HG02885 (cell line): ENCODE measurements around the gene SIK1.
A peak's percentile ranks its signal among the peaks of the same experiment; 100 is the strongest.
"Not testable (repeated sequence)": the region's sequence is repeated elsewhere in the genome, so short reads cannot be mapped to it uniquely, and the experiment has no call there.

ENCODE experiments used
- ATAC-seq: cut with Tn5 transposase; IDR thresholded peaks from one replicate; pipeline ENCODE4 v1.9.1; 2021; ENCODE audit warnings: mild to moderate bottlenecking; ENCODE audit not compliant: unreplicated experiment, poor library complexity

SIK1 gene

GRCh38 chr21:43426404-43427241 is at the start of gene SIK1:
Gene SIK1, minus strand, starts transcription at chr21:43427131. Its CDS starts 953 bp downstream, at chr21:43426178.
- peak; percentile 7 for ATAC-seq

DNA sequence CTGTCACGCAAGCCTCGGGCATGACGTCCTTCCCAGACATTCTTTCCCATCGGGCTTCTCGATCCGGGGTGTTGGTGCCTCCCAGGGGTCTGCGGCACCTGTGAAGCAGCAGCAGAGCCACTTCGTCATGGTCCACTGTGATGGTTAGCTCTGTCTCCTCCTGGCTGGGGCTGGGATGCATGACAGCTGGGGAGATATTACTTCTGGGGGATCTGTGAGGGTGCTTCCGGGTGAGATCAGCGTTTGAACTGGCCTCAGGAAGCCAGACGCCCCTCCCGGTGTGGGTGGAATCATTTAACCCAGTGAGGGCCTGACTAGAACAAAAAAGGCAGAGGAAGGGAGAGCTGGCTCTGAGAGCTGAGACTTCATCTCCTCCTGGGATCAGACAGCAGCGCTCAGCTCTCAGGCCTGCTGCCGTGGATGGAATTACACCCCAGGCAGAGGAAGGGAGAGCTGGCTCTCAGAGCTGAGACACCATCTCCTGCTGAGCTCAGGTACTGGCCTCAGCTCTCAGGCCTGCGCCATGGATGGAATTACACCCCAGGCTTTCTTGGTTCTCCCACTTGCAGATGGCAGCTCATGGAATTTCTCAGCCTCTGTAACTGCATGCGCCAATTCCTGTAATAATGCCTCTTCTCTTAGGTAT is 44.8 kb upstream of the SIK1 start:
- not testable (repeated sequence) for ATAC-seq

DNA sequence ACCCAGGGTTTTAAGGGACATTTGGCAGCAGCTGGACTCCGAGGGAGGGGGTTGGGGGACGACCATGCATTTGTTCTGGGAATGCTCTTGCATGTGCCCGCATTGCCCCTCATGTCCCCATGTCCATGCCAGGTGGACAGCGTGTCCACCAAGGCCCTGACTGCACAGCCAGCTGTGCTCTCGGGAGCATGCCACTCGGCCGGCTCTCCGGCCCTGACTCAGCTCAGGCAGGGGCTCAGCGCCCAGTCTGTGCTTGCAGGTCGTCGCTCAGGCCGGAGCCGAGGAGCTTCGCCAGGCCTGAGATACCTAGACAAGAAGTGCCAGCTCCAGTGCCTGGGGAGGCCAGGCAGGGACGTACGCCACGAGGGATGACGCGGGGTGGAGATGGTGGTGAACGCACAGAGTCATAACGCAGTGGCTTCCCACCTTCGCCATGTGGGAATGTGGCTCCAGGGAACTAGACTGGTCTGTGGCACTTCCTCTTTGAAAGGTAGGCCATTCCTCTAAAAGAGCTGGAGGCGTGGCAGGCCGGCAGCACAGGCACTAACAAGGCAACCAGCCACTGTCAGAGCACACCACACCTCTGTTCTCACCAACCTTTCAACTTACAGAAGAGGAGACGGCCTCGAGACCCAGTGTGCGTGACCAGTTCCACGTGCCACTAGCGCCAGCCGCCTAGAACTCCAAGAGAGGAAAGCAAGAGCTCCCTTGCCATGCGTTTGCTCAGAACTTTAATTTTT is 43.0 kb upstream of the SIK1 start:
- not testable (repeated sequence) for ATAC-seq

DNA sequence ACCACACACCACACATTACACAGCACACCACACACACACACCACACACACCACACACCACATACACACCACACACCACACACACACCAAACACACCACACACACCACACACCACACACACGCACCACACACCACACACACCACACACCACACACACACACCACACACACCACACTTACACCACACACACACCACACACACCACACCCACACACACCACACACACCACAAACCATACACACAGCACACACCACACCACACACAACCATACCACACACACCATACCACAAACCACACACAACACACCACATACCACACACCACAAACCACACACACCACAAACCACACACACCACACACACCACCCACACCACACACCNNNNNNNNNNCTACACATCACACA is 40.9 kb upstream of the SIK1 start:
- no peak for ATAC-seq

DNA sequence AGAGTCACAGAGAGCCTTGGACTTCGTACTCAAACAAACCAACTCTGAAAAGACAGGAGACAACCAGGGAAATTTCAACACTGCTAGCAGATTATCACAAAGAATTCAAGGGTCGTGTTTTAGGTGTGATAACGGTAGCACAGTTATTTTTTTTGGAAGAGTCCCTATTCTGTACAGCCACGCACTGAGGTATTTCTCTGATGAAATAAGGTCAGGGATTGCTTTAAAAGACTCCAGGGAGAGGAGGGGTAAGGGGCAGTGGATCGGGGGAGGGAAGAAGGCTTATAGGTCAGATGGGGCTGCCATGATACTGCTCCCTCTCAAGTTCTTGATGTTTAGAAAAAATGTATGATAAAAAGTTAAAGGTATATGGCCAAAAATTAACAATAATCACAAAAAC is 38.2 kb upstream of the SIK1 start:
- not testable (repeated sequence) for ATAC-seq

DNA sequence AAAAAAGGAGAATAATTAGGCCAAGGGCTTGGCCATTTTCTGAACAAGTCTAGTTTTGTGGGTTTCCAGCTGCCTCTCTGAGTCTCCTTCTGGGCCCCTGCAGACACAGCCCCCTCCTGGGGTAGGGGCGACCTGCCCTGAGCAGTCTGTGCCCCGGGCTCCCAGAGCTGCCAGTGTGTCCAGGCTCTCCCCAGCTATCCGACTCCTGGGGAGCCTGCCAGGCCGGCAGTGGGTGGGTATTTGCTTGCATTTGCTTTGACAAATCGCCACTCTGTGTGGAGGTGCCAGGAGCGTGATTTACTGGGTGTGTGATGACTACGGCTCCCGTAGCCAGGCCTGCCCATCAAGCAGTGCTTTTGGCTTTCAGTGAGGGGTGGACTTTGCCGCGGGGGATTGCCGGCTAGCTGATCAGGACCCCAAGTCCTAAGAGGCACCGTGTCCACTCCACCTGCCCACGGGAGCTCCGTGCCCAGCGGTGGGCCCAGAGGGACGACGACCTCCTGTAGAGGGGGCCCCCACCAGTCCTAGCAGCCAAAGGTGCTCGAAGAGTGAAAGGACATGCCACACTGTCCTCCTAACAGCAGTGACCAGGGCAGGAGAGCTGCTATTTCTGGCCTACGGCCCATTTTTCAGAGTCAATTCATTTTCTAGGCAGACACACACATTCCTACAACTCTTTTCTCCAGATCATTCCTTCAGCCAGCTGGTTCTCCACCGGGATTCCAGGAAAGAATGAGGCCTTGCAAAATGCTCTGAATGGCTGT is 36.7 kb upstream of the SIK1 start:
- ATAC-seq: not testable (repeated sequence)

DNA sequence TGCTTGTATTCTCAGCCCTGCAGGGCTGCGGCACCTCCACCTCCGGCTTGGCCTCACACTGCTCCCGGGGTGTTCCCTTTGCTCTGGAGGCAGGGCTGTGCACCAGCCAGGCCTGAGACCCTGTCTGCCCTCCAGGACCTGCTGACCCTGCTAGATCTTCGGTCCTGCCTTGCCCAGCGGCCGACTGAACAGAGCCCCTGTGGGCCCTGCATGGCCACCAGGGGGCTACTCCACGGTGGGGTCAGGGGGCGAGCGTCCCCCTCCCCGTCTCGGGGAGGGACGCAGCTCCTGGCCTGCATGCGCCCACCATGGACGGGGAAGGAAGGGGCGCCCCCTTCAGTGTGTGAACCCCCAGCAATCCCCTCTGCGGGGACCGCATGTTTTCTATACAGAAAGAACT is 36.0 kb upstream of the SIK1 start:
- not testable (repeated sequence) for ATAC-seq

- ATAC-seq: not testable (repeated sequence)
These were observed 33.5 kb upstream of the SIK1 start for GRCh38 chr21:43460475-43460874.

DNA sequence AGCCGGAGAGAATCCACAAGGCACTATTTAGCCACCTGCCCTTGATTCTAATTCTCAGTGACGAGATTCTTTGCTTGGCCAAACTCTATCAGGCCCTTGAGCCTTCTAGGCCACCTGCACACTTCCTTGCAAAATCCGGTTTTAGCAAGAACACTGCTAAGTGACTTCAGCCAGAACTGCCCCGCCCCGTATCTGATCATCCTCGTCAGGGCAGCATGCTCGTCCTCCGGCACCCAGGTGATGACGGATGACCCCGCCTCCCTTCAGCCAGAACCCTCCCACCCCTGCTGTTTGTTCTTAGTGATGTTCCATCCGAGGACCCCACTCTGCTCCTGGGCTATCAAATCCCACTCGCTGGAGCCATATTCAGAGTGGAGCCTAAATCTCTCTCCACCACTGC is 32.1 kb upstream of the SIK1 start:
- not testable (repeated sequence) for ATAC-seq

DNA sequence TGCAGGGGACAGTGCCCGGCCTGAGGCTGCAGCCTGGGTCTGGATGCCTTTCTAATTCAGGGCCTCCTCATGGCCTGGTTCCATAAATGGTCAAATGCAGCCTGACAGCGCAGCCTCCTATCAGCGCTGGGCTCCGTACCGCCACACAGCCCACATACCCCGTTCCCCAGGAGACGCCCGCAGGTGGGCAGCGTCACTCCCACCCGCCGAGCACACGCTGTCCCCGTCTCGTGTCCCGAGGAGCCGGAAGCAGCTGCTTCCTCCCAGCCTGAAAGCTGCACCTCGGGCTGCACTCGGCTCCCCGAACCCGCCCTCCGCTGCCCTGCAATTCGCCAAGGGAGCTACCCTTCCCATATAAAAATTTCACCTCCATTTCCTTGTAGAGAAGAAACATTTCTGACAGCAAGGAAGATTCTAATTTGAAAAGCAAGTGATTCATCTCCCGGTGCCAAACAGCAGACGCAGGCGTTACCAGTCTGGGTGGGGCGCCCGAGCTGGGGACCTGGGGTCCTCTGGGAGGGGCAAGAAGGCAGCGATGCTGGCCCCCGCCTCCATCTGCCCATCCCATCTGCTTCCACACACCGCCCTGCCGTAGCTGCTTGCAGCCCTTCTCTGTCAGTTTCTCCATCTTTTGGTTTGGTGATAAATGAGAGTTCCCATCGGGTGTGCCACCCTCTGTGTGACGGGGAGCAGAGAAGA is 29.8 kb upstream of the SIK1 start:
- ATAC-seq: not testable (repeated sequence)

GRCh38 chr21:43455717-43456116 is 28.8 kb upstream of the SIK1 start:
- not testable (repeated sequence) for ATAC-seq

DNA sequence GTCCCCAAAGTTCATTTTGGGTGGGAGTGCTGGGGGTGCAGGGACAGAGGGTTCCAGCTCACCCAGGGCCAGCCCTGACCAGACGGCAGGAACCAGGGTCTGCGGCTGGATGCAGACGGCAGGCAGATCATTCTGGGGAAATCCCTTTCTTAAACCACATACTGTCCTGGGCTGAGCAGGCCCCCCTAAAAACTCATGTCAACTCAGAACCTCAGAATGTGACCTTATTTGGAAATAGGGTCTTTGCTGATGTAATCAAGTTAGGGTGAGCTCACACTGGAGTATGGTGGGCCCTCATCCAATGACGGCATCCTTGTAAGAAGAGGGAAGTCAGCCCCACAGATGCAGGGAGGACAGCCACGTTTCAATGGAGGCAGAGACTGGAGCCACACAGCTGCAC is 27.2 kb upstream of the SIK1 start:
- not testable (repeated sequence) for ATAC-seq

GRCh38 chr21:43451850-43452249 is 24.9 kb upstream of the SIK1 start:
- ATAC-seq: not testable (repeated sequence)

DNA sequence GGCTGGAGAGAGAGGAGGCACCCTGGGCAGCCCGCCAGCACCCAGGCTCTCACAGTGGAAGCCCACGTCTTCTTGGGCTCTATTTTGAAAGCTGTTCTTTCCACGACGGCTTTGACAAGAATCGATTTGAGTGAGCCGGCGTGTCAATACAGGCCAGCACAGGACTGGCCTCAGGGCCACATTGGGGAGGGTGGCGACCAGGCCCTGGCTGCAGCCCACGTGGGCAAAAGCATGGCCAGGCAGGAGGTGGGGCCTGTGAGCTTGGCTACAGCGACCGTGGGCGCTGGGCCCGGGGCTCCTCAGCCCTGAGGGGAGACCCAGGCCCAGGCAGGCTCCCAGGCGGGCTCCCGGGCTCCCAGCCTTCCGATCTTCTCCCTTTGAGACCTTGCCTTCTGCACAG is 23.4 kb upstream of the SIK1 start:
- ATAC-seq: not testable (repeated sequence)

GRCh38 chr21:43447353-43447977 is 20.5 kb upstream of the SIK1 start:
- not testable (repeated sequence) for ATAC-seq

- ATAC-seq: not testable (repeated sequence)
These were observed 19.5 kb upstream of the SIK1 start for GRCh38 chr21:43446277-43446932.

DNA sequence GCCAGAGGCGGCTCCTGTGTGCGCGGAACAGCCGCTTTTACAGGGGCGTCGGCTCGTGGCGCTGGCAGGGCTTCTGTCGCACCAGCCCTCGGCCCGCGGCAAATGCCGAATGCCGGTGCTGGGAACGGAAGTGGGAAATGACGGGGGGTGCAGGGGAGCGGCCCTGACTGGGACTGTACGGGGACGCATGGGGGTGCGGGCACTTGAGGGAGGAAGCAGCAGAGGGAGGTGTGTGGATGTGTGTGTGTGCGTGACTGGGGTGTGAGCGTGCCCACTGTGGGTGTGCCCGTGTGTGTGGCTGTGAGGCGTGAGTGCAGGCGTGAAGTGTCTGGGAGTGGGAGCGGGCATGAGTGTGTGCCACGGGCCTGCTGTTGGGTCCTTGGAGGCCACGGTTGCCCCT is 17.6 kb upstream of the SIK1 start:
- ATAC-seq: not testable (repeated sequence)

- not testable (repeated sequence) for ATAC-seq
These were observed 15.6 kb upstream of the SIK1 start for GRCh38 chr21:43442571-43442970.
